Activated CD4-positive, alpha-beta T cell treated with anti-CD3 and anti-CD28 coated beads for 4 hours (primary cell): ENCODE results near the gene SLC28A3.

ENCODE experiments used
- DNase-seq, 2 donors: peaks; one replicate each; pipeline ENCODE4 v3.0.0-alpha.2; 2020

The SLC28A3 gene

GRCh38 chr9:84235511-84235910 is 105.0 kb downstream of the SLC28A3 start:
- DNase-seq: no peak

- DNase-seq: no peak
These were observed 110.0 kb downstream of the SLC28A3 start for GRCh38 chr9:84230355-84231145.

- DNase-seq: no peak
These were observed 111.4 kb downstream of the SLC28A3 start for GRCh38 chr9:84229191-84229590.

GRCh38 chr9:84228130-84228720 is 112.3 kb downstream of the SLC28A3 start:
- no peak for DNase-seq

GRCh38 chr9:84226126-84226525 is 114.4 kb downstream of the SLC28A3 start:
- no peak for DNase-seq
